ENCODE data around the gene IL1R2. TPM values are rescaled to one million over a fixed set of nuclear protein-coding genes. Genes with fewer than 3 reads are reported as not detected.
"Not testable (repeated sequence)": the region's sequence is repeated elsewhere in the genome, so short reads cannot be mapped to it uniquely, and the experiment has no call there.

IL1R2 gene
- total RNA-seq, 1 experiment from 2014 or later: 4.3 TPM

GRCh38 chr2:101998896-101999789 lies 7.4 kb downstream of the IL1R2 start:
- no peak for DNase-seq (ENCODE audit: low read depth)

GRCh38 chr2:102000012-102000411 lies 8.3 kb downstream of the IL1R2 start:
- DNase-seq (ENCODE audit: low read depth): no peak

GRCh38 chr2:102000813-102001766 lies 9.3 kb downstream of the IL1R2 start:
- DNase-seq (ENCODE audit: low read depth): no peak

GRCh38 chr2:102001767-102002142 lies 10.0 kb downstream of the IL1R2 start:
- no peak for DNase-seq (ENCODE audit: low read depth)

- DNase-seq (ENCODE audit: low read depth): no peak
Observed at GRCh38 chr2:102002228-102002627, 10.5 kb downstream of the IL1R2 start.

GRCh38 chr2:102002909-102003308 lies 11.1 kb downstream of the IL1R2 start:
- DNase-seq (ENCODE audit: low read depth): not testable (repeated sequence)

GRCh38 chr2:102003696-102004095 lies 11.9 kb downstream of the IL1R2 start:
- no peak for DNase-seq (ENCODE audit: low read depth)

GRCh38 chr2:102004581-102004980 lies 12.8 kb downstream of the IL1R2 start:
- DNase-seq (ENCODE audit: low read depth): no peak

- DNase-seq (ENCODE audit: low read depth): no peak
Observed at GRCh38 chr2:102005449-102005848, 13.7 kb downstream of the IL1R2 start.

- peak; percentile 66 for DNase-seq (ENCODE audit: low read depth)
Observed at GRCh38 chr2:102005989-102006885, 14.5 kb downstream of the IL1R2 start.

- no peak for DNase-seq (ENCODE audit: low read depth)
Observed at GRCh38 chr2:102006886-102007278, 15.1 kb downstream of the IL1R2 start.

GRCh38 chr2:102008490-102008889 lies 16.7 kb downstream of the IL1R2 start:
- DNase-seq (ENCODE audit: low read depth): no peak

- no peak for DNase-seq (ENCODE audit: low read depth)
Observed at GRCh38 chr2:102009557-102009956, 17.8 kb downstream of the IL1R2 start.

- no peak for DNase-seq (ENCODE audit: low read depth)
Observed at GRCh38 chr2:102010902-102011301, 19.1 kb downstream of the IL1R2 start.

- DNase-seq (ENCODE audit: low read depth): no peak
Observed at GRCh38 chr2:102012061-102012614, 20.4 kb downstream of the IL1R2 start.

- DNase-seq (ENCODE audit: low read depth): peak; percentile 18
Observed at GRCh38 chr2:102013206-102014040, 21.7 kb downstream of the IL1R2 start.

- no peak for DNase-seq (ENCODE audit: low read depth)
Observed at GRCh38 chr2:102014041-102014345, 22.2 kb downstream of the IL1R2 start.

- DNase-seq (ENCODE audit: low read depth): no peak
Observed at GRCh38 chr2:102015399-102015798, 23.6 kb downstream of the IL1R2 start.

- DNase-seq (ENCODE audit: low read depth): no peak
Observed at GRCh38 chr2:102016399-102016955, 24.7 kb downstream of the IL1R2 start.

GRCh38 chr2:102018823-102019445 lies 27.2 kb downstream of the IL1R2 start:
- DNase-seq (ENCODE audit: low read depth): no peak
